ENCODE measurements around the gene OASL. TPM values are rescaled to one million over a fixed set of nuclear protein-coding genes. Genes with fewer than 3 reads are reported as not detected.
A peak's percentile ranks its signal among the peaks of the same experiment; 100 is the strongest.

Gene OASL
- total RNA-seq, 4 donors from 2014 or later, result 5.2 to 18.7 (median 11.5) TPM

DNA sequence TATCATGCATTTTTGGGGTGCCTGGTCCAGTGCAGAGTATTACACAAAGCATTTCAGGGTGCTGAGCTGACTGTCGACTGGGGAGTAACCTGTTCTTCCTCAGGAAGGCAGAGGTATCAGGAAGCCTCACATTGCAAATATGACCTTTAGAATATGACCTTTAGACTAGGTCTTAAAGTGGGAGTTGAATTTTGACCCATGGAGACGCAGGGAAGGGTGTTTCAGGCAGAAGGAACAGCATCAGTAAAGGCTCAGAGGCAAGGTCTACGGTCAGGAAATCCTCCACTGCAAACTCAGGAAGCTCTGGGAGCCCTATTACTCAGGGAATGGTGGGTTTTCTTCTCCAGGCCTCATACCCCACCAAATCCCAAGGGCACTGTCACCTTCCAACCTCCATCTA, 49.4 kb downstream of the OASL start:
- DNase-seq, result no peak
- intact Hi-C loops (cut with DNase I; ENCODE audit: low total_unique reads) (no loop called here), in situ Hi-C loops (cut with MboI; ENCODE audit: low pct_ligation_motif_present in 1 of 4, low pct_unique_long_range_greater_than_20kb in 1 of 4, low sequenced_read_pairs in 3 of 4) (no loop called here)
- WGBS, 2 donors (ENCODE audit: low coverage in 1 of 2), result 83 to 87% methylated on average over 1 to 3 of the region's 3 CpGs
- H3K27me3 ChIP-seq, result no peaks in the 10 kb centered on the region
- no peak overlapping the region for H3K4me3 ChIP-seq
- peaks cover 0 to 7% (median 3%) of the 10 kb centered on the region in 4 donors for H3K4me1 ChIP-seq
- no peaks in the 10 kb centered on the region for H3K36me3 ChIP-seq
- TF ChIP-seq, protein P1, sequence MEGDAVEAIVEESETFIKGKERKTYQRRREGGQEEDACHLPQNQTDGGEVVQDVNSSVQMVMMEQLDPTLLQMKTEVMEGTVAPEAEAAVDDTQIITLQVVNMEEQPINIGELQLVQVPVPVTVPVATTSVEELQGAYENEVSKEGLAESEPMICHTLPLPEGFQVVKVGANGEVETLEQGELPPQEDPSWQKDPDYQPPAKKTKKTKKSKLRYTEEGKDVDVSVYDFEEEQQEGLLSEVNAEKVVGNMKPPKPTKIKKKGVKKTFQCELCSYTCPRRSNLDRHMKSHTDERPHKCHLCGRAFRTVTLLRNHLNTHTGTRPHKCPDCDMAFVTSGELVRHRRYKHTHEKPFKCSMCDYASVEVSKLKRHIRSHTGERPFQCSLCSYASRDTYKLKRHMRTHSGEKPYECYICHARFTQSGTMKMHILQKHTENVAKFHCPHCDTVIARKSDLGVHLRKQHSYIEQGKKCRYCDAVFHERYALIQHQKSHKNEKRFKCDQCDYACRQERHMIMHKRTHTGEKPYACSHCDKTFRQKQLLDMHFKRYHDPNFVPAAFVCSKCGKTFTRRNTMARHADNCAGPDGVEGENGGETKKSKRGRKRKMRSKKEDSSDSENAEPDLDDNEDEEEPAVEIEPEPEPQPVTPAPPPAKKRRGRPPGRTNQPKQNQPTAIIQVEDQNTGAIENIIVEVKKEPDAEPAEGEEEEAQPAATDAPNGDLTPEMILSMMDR (IDR thresholded peaks at IDR 0.05), result no peak
- no peak for TF ChIP-seq POLR2A (IDR thresholded peaks at IDR 0.05)
- TF ChIP-seq POLR2AphosphoS5 (IDR thresholded peaks at IDR 0.05), result no peak
- no peak for TF ChIP-seq EP300 (IDR thresholded peaks at IDR 0.05; ENCODE audit: low read depth)
- no peaks in the 10 kb centered on the region for H3K9me3 ChIP-seq
- H3K27ac ChIP-seq, result no peak overlapping the region

DNA sequence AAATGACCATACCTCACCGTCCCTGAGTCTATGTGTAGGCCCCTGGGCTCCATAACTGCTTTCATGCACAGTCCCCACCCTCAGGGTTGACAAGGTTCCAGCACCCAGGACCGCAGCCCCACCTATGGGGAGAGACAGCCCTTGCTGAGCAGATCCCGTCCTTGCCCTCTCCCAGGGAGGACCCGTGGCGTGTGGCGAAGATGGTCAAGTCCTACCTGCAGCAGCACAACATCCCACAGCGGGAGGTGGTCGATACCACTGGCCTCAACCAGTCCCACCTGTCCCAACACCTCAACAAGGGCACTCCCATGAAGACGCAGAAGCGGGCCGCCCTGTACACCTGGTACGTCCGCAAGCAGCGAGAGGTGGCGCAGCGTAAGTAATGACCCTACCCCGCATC, 50.4 kb downstream of the OASL start:
- Histone ChIP-seq H3K4me1 (peaks cover 0 to 18% (median 10%) of the 10 kb centered on the region in 4 donors), H3K27ac (no peak overlapping the region), H3K4me3 (no peak overlapping the region), H3K36me3 (no peaks in the 10 kb centered on the region), H3K27me3 (no peaks in the 10 kb centered on the region), H3K9me3 (no peaks in the 10 kb centered on the region)
- in situ Hi-C loops (cut with MboI; ENCODE audit: low pct_ligation_motif_present in 1 of 4, low pct_unique_long_range_greater_than_20kb in 1 of 4, low sequenced_read_pairs in 3 of 4) (no loop called here), intact Hi-C loops (cut with DNase I; ENCODE audit: low total_unique reads) (no loop called here)
- TF ChIP-seq EP300 (IDR thresholded peaks at IDR 0.05; ENCODE audit: low read depth), result no peak
- no peak for TF ChIP-seq POLR2AphosphoS5 (IDR thresholded peaks at IDR 0.05)
- TF ChIP-seq, protein P1 (IDR thresholded peaks at IDR 0.05), result no peak
- no peak for TF ChIP-seq POLR2A (IDR thresholded peaks at IDR 0.05)
- 97% methylated on average over 17 of the region's 17 CpGs; no CpG with 5 or more reads in 1 of the 2 donors for WGBS, 2 donors (ENCODE audit: low coverage in 1 of 2)
- no peak for DNase-seq

DNA sequence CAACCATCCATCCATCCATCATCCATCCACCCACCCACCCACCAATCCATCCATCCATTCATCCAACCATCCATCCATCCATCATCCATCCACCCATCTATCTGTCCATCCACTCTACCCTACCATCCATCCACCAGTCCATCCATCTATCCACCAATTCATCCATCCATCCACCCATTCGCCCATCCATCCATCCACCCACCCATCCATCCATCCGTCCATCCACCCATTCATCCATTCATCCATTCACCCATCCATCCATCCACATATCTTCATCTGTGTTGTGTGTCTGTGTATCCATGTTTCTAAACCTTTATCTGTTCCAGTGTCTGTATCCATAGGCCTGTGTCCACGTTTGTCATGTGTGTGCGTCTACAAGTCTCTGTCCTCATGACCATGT, 50.8 kb downstream of the OASL start:
- in situ Hi-C loops (cut with MboI; ENCODE audit: low pct_ligation_motif_present in 1 of 4, low pct_unique_long_range_greater_than_20kb in 1 of 4, low sequenced_read_pairs in 3 of 4), result no loop called here
- WGBS, 2 donors (ENCODE audit: low coverage in 1 of 2), result 84 to 90% methylated on average over 4 of the region's 4 CpGs
- intact Hi-C loops (cut with DNase I; ENCODE audit: low total_unique reads), result no loop called here

DNA sequence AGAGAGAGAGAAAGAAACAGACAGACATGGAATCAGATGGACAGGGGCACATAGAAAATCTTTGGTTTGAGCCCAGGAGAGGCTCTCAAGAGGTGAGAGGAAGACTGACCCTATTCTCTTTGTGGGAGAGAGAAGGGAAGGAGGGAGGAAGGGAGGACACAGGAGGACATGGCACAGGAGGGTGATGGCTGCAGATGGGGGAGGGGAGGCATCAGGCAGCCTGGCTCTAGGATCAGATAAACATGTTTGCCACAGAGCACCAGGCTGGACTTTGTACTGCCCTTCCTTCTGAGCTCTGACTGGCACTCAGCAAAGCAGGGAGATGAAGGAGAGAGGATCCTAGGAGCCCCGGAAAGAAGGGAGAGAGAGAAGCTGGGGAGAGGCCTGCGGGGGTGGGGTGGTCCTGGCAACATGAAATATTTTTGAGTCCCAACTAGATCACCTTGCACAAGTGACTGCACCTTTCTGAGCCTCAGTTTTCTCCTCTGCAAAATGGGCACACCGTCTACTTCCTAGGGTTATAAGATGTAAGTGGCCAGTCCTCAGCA, 54.6 kb downstream of the OASL start:
- in situ Hi-C loops (cut with MboI; ENCODE audit: low pct_ligation_motif_present in 1 of 4, low pct_unique_long_range_greater_than_20kb in 1 of 4, low sequenced_read_pairs in 3 of 4), result no loop called here
- H3K4me1 ChIP-seq, result peaks cover 0 to 40% (median 22%) of the 10 kb centered on the region in 4 donors
- no peaks in the 10 kb centered on the region for H3K36me3 ChIP-seq
- TF ChIP-seq POLR2A (IDR thresholded peaks at IDR 0.05) (no peak), POLR2AphosphoS5 (IDR thresholded peaks at IDR 0.05) (peak in 1 of 3 donors; percentile 13), EP300 (IDR thresholded peaks at IDR 0.05; ENCODE audit: low read depth) (no peak)
- TF ChIP-seq, protein P1 (IDR thresholded peaks at IDR 0.05), result no peak
- no peaks in the 10 kb centered on the region for H3K9me3 ChIP-seq
- peak overlapping the region; percentile 78 to 93 (median 83) for H3K27ac ChIP-seq
- no peak overlapping the region for H3K4me3 ChIP-seq
- intact Hi-C loops (cut with DNase I; ENCODE audit: low total_unique reads), result no loop called here
- DNase-seq, result peak; percentile 83
- H3K27me3 ChIP-seq, result no peaks in the 10 kb centered on the region
- 47 to 56% methylated on average over 3 of the region's 3 CpGs for WGBS, 2 donors (ENCODE audit: low coverage in 1 of 2)

More for the DNA sequence above, 50.8 kb downstream of the OASL start:
- no peaks in the 10 kb centered on the region for H3K9me3 ChIP-seq
- no peak for DNase-seq
- H3K27me3 ChIP-seq, result no peaks in the 10 kb centered on the region
- no peaks in the 10 kb centered on the region for H3K36me3 ChIP-seq
- TF ChIP-seq, protein P1 (IDR thresholded peaks at IDR 0.05), result no peak
- TF ChIP-seq POLR2AphosphoS5 (IDR thresholded peaks at IDR 0.05), result no peak
- no peak for TF ChIP-seq EP300 (IDR thresholded peaks at IDR 0.05; ENCODE audit: low read depth)
- no peak for TF ChIP-seq POLR2A (IDR thresholded peaks at IDR 0.05)
- peaks cover 0 to 22% (median 11%) of the 10 kb centered on the region in 4 donors for H3K4me1 ChIP-seq
- H3K27ac ChIP-seq, result no peak overlapping the region
- H3K4me3 ChIP-seq, result no peak overlapping the region
